Left hindlimb (tissue), 1 donor: Measurements from ENCODE around the gene LGI4.
A peak's percentile ranks its signal among the peaks of the same experiment; 100 is the strongest.
"Not testable (repeated sequence)": the region's sequence is repeated elsewhere in the genome, so short reads cannot be mapped to it uniquely, and the experiment has no call there.

Source experiments
- DNase-seq: peaks from one replicate; pipeline ENCODE4 v3.0.0-alpha.2; 2018

Gene LGI4

GRCh38 chr19:35105411-35106290 lies 29.2 kb downstream of the LGI4 start:
- DNase-seq = no peak

- DNase-seq = no peak
Observed at GRCh38 chr19:35105047-35105410, 29.8 kb downstream of the LGI4 start.

GRCh38 chr19:35104361-35104760 lies 30.5 kb downstream of the LGI4 start:
- DNase-seq = no peak

- DNase-seq = not testable (repeated sequence)
Observed at GRCh38 chr19:35103614-35104013, 31.2 kb downstream of the LGI4 start.

GRCh38 chr19:35101949-35102348 lies 32.9 kb downstream of the LGI4 start:
- not testable (repeated sequence) for DNase-seq

GRCh38 chr19:35100588-35101533 lies 34.0 kb downstream of the LGI4 start:
- no peak for DNase-seq

- no peak for DNase-seq
Observed at GRCh38 chr19:35099897-35100275, 35.0 kb downstream of the LGI4 start.

- DNase-seq = no peak
Observed at GRCh38 chr19:35099155-35099896, 35.5 kb downstream of the LGI4 start.

- DNase-seq = no peak
Observed at GRCh38 chr19:35098413-35099049, 36.3 kb downstream of the LGI4 start.

GRCh38 chr19:35095667-35096368 lies 39.0 kb downstream of the LGI4 start:
- no peak for DNase-seq

- no peak for DNase-seq
Observed at GRCh38 chr19:35094656-35095055, 40.2 kb downstream of the LGI4 start.

- no peak for DNase-seq
Observed at GRCh38 chr19:35093941-35094647, 40.8 kb downstream of the LGI4 start.

GRCh38 chr19:35093430-35093829 lies 41.4 kb downstream of the LGI4 start:
- DNase-seq = no peak

- peak; percentile 60 for DNase-seq
Observed at GRCh38 chr19:35090506-35091214, 44.2 kb downstream of the LGI4 start.

GRCh38 chr19:35090160-35090505 lies 44.7 kb downstream of the LGI4 start:
- DNase-seq = no peak

GRCh38 chr19:35089554-35089953 lies 45.3 kb downstream of the LGI4 start:
- DNase-seq = no peak

- DNase-seq = no peak
Observed at GRCh38 chr19:35088131-35088913, 46.5 kb downstream of the LGI4 start.

GRCh38 chr19:35087393-35087792 lies 47.5 kb downstream of the LGI4 start:
- no peak for DNase-seq

- DNase-seq = no peak
Observed at GRCh38 chr19:35086455-35086854, 48.4 kb downstream of the LGI4 start.

- no peak for DNase-seq
Observed at GRCh38 chr19:35085947-35086346, 48.9 kb downstream of the LGI4 start.
